Adrenal gland (tissue), 5 donors: ENCODE measurements around the gene YWHAQ.

ENCODE experiments used
- CTCF ChIP-seq, 6 experiments: fragments of 450-650 bp in 4 of 6; fragments of 200-600 bp in 2 of 6; sonication (generic) in 1 of 6; IDR thresholded peaks; 1 replicate in 5 of 6; 2 replicates in 1 of 6; pipeline versions ENCODE4 v1.5.1 to v1.8.0; 2016 to 2021; ENCODE audit warnings: antibody characterized with exemption in 6 of 6, mild to moderate bottlenecking in 2 of 6, moderate library complexity in 1 of 6
- POLR2A ChIP-seq, 2 donors: fragments of 450-650 bp; IDR thresholded peaks; one replicate each; pipeline ENCODE4 v1.6.1; 2017; ENCODE audit warnings: antibody characterized with exemption in 2 of 2, mild to moderate bottlenecking in 2 of 2, moderate library complexity in 1 of 2
- donor health status: DM: no; HTN: no; CAD: no.

GRCh38 chr2:9535177-9535576 is 95.6 kb downstream of the YWHAQ start:
- TF ChIP-seq POLR2A (IDR thresholded peaks at IDR 0.05), result no peak
- TF ChIP-seq CTCF (IDR thresholded peaks at IDR 0.05), result no peak
